K562 (cell line): Measurements from ENCODE around the gene ENOSF1. TPM values are rescaled to one million over a fixed set of nuclear protein-coding genes. Genes with fewer than 3 reads are reported as not detected.
A peak's percentile ranks its signal among the peaks of the same experiment; 100 is the strongest.

Experiments used
- ATAC-seq: fragments of 200-7000 bp; cut with Tn5 transposase; 3 replicates; pipeline ENCODE4 v1.9.1; 2020; ENCODE audit warnings: moderate library complexity
- BruUV-seq: library from RNA; stranded (reverse); fragments of 400-500 nt; replicated peaks from 2 replicates; lab custom pipeline; 2021; lab: Mats Ljungman, UMichigan
- CTCF ChIA-PET: fragments of 300-600 bp; formaldehyde crosslinking; extraction: SDS; loops from one replicate; lab custom pipeline; 2021; ENCODE audit warnings: low intra/inter-chr PET ratio; lab: Yijun Ruan, JAX
- POLR2A ChIA-PET: fragments of 300-600, 350-650 bp; sonication (Branson Sonifier 250); formaldehyde crosslinking; extraction: SDS; loops from one replicate; lab custom pipeline; 2021; ENCODE audit warnings: antibody characterized with exemption, inconsistent platforms; lab: Yijun Ruan, JAX
- DNase-seq, 4 experiments: peaks; one replicate each; pipeline versions ENCODE4 v3.0.0 to v3.0.0-alpha.2; 2011 to 2018; ENCODE audit warnings: low spot score in 3 of 4, mixed read lengths in 3 of 4; ENCODE audit errors: extremely low read depth in 1 of 4
- FAIRE-seq: peaks from 2 replicates; lab custom pipeline; 2011; peaks lifted over from hg19 to GRCh38; lab: Jason Lieb, UNC
- H2AFZ ChIP-seq: 2 replicates; pipeline ENCODE4 v1.6.0; 2011; ENCODE audit warnings: low read depth, low read length, control low read depth, inconsistent platforms
- H3K27ac ChIP-seq: fragments of 200-600 bp; 3 replicates; pipeline ENCODE4 v1.8.0; 2011; ENCODE audit warnings: low read depth, mild to moderate bottlenecking, control low read depth, inconsistent platforms, low read length, moderate library complexity, mixed read lengths; ENCODE audit errors: extremely low read depth
- H3K27me3 ChIP-seq, 2 experiments: fragments of 300-600 bp in 1 of 2; 2 replicates in 1 of 2; 3 replicates in 1 of 2; pipeline versions ENCODE4 v1.6.0 to v1.8.0; 2011; ENCODE audit warnings: inconsistent platforms in 2 of 2, low read length in 2 of 2, mild to moderate bottlenecking in 1 of 2, mixed read lengths in 1 of 2, moderate library complexity in 1 of 2; ENCODE audit not compliant: control insufficient read depth in 2 of 2, insufficient read depth in 2 of 2
- H3K36me3 ChIP-seq: fragments of 300-600 bp; 3 replicates; pipeline ENCODE4 v1.8.0; 2011; ENCODE audit warnings: mild to moderate bottlenecking, low read length, inconsistent platforms; ENCODE audit not compliant: control insufficient read depth, insufficient read depth
- H3K4me1 ChIP-seq, 2 experiments: fragments of 200-600 bp in 1 of 2; replicated peaks in 1 of 2; 2 replicates in 1 of 2; 3 replicates in 1 of 2; pipeline versions ENCODE4 v1.5.1 to v1.8.0; 2011; ENCODE audit warnings: inconsistent platforms in 2 of 2, low read length in 2 of 2, mild to moderate bottlenecking in 1 of 2, mixed read lengths in 1 of 2, moderate library complexity in 1 of 2; ENCODE audit not compliant: control insufficient read depth in 2 of 2, insufficient read depth in 2 of 2
- H3K4me2 ChIP-seq: 2 replicates; pipeline ENCODE4 v1.6.1; 2011; ENCODE audit warnings: low read length, control low read depth, inconsistent platforms, mixed read lengths; ENCODE audit not compliant: insufficient read depth
- H3K4me3 ChIP-seq: fragments of 200-600 bp; sonication (generic), shearing (Covaris generic); 2 replicates; pipeline ENCODE4 v1.5.1; 2016; ENCODE audit warnings: control low read depth, inconsistent platforms
- H3K79me2 ChIP-seq: fragments of 200-600 bp; 3 replicates; pipeline ENCODE4 v1.8.0; 2011; ENCODE audit warnings: low read length, inconsistent platforms; ENCODE audit not compliant: control insufficient read depth, insufficient read depth
- H3K9ac ChIP-seq, 2 experiments: 2 replicates each; pipeline versions ENCODE4 v1.6.0 to v1.6.1; 2011; ENCODE audit warnings: low read depth in 2 of 2, low read length in 2 of 2, control low read depth in 1 of 2, inconsistent platforms in 1 of 2, mild to moderate bottlenecking in 1 of 2, mixed read lengths in 1 of 2; ENCODE audit not compliant: insufficient read depth in 1 of 2
- H3K9me1 ChIP-seq: one replicate; pipeline ENCODE4 v1.6.0; 2011; ENCODE audit warnings: inconsistent platforms, mild to moderate bottlenecking, low read length, moderate library complexity; ENCODE audit not compliant: control insufficient read depth, insufficient read depth
- H3K9me3 ChIP-seq: replicated peaks from 2 replicates; pipeline ENCODE4 v1.5.1; 2011; ENCODE audit warnings: low read depth, low read length, inconsistent platforms; ENCODE audit not compliant: control insufficient read depth, insufficient read depth
- H4K20me1 ChIP-seq: replicated peaks from 2 replicates; pipeline ENCODE4 v1.6.1; 2011; ENCODE audit warnings: low read length, inconsistent platforms, mixed read lengths; ENCODE audit not compliant: control insufficient read depth, insufficient read depth
- CBFA2T3 ChIP-seq: fragments of 450-650 bp; IDR thresholded peaks from 2 replicates; pipeline ENCODE4 v1.6.1; 2017
- CTBP1 ChIP-seq: fragments of 450-650 bp; IDR thresholded peaks from 2 replicates; pipeline ENCODE4 v1.6.1; 2016; ENCODE audit warnings: borderline replicate concordance
- DPF2 ChIP-seq: fragments of 450-650 bp; IDR thresholded peaks from 2 replicates; pipeline ENCODE4 v1.6.1; 2016
- KDM1A ChIP-seq, 2 experiments: fragments of 450-650 bp; IDR thresholded peaks; 2 replicates each; pipeline ENCODE4 v1.6.1; 2016; ENCODE audit warnings: mild to moderate bottlenecking in 2 of 2
- KLF16 ChIP-seq: IDR thresholded peaks from 2 replicates; pipeline ENCODE4 v1.6.1; 2016; ENCODE audit warnings: antibody characterized with exemption
- MNT ChIP-seq, 2 experiments: fragments of 450-650 bp; conservative IDR thresholded peaks; 2 replicates each; pipeline ENCODE4 v1.6.1; 2017; ENCODE audit warnings: mild to moderate bottlenecking in 2 of 2, moderate library complexity in 2 of 2
- MYC ChIP-seq, 2 experiments: fragments of 250-450 bp in 1 of 2; sonication (Bioruptor Pico) in 1 of 2; IDR thresholded peaks; 2 replicates each; pipeline versions ENCODE4 v1.5.1 to v1.6.1; 2012 to 2021; ENCODE audit warnings: low read depth in 2 of 2, borderline replicate concordance in 1 of 2, improper control_type of control experiment in 1 of 2, low read length in 1 of 2, mild to moderate bottlenecking in 1 of 2, moderate library complexity in 1 of 2
- NFE2 ChIP-seq: IDR thresholded peaks from 2 replicates; pipeline ENCODE4 v1.6.1; 2014; ENCODE audit warnings: antibody characterized with exemption, low read depth
- RAD21 ChIP-seq, 2 experiments: fragments of 250-450 bp in 1 of 2; fragments of 450-650 bp in 1 of 2; sonication (Bioruptor Pico) in 1 of 2; formaldehyde crosslinking in 1 of 2; IDR thresholded peaks in 1 of 2; conservative IDR thresholded peaks in 1 of 2; 2 replicates each; pipeline versions ENCODE4 v1.4.0 to v1.8.0; 2020 to 2022; ENCODE audit warnings: mild to moderate bottlenecking in 2 of 2, moderate library complexity in 1 of 2
- TCF3 ChIP-seq: sonication (generic); formaldehyde crosslinking; IDR thresholded peaks from 2 replicates; pipeline ENCODE4 v1.4.0; 2020; ENCODE audit warnings: mild to moderate bottlenecking, missing genetic modification reagents
- VEZF1 ChIP-seq: fragments of 200-800 bp; sonication (Bioruptor generic); IDR thresholded peaks from 2 replicates; pipeline ENCODE4 v1.6.1; 2017; ENCODE audit warnings: missing genetic modification characterization, missing compliant biosample characterization
- ZNF133 ChIP-seq: fragments of 250-450 bp; sonication (Bioruptor Pico); IDR thresholded peaks from 2 replicates; pipeline ENCODE4 v1.4.0; 2020; ENCODE audit warnings: mild to moderate bottlenecking
- ZNF316 ChIP-seq: fragments of 450-650 bp; IDR thresholded peaks from 2 replicates; pipeline ENCODE4 v1.6.1; 2016
- ZNF551 ChIP-seq: fragments of 250-450 bp; sonication (Bioruptor Pico); IDR thresholded peaks from 2 replicates; pipeline ENCODE4 v1.5.0; 2021; ENCODE audit warnings: mild to moderate bottlenecking, moderate library complexity
- WGBS: fragments of 100-300 bp; shearing (Covaris generic); methylation state at CpG from one replicate; pipeline ENCODE4 v1.1.6; 2016; ENCODE audit warnings: low coverage, mixed read lengths; ENCODE audit not compliant: insufficient coverage; ENCODE audit errors: missing lambda C conversion rate; 5-methylcytosine and 5-hydroxymethylcytosine counted together
- in situ Hi-C: fragments of 300-500 bp; cut with MboI; formaldehyde crosslinking; loops from 4 replicates; pipeline ENCODE4 v1.15.0; 2018; ENCODE audit warnings: inconsistent platforms, mixed read lengths
- intact Hi-C: fragments of 100-400 bp; cut with micrococcal nuclease; formaldehyde crosslinking; loops from 2 replicates; pipeline ENCODE4 v1.14.2; 2022
- polyA plus RNA-seq, 8 experiments: library from polyadenylated mRNA; depleted of rRNA in 4 of 8; stranded (reverse) in 5 of 8; unstranded in 3 of 8; fragments of >200 nt; fragmentation: Nextera tagmentation in 2 of 8; fragmentation: Illumina TruSeq in 1 of 8; extraction: Ambion mirVana in 2 of 8; extraction: Trizol in 1 of 8; gene quantifications; 2 replicates each; pipeline versions ENCODE4 v1.2.1 to v1.2.3, GENCODE V29; 2011 to 2014; ENCODE audit warnings: inconsistent platforms in 1 of 8, missing spikeins in 1 of 8
- total RNA-seq, 7 experiments: library from RNA; depleted of rRNA in 6 of 7; stranded (reverse); fragments of >200 nt in 6 of 7; fragmentation: Illumina TruSeq in 2 of 7; extraction: Trizol in 2 of 7; gene quantifications; 2 replicates each; pipeline versions ENCODE4 v1.2.1 to v1.2.3, GENCODE V29; 2011 to 2021; ENCODE audit warnings: low replicate concordance in 1 of 7
- TF ChIP-seq, protein P1 (sequence below), 3 experiments: IDR thresholded peaks in 2 of 3; conservative IDR thresholded peaks in 1 of 3; 2 replicates each; pipeline ENCODE4 v1.5.1; 2011 to 2012; ENCODE audit warnings: low read length in 3 of 3, mild to moderate bottlenecking in 3 of 3, control low read depth in 2 of 3, improper control_type of control experiment in 1 of 3, inconsistent platforms in 1 of 3, low read depth in 1 of 3, mixed read lengths in 1 of 3, moderate library complexity in 1 of 3; ENCODE audit not compliant: insufficient read depth in 2 of 3

Gene ENOSF1
- total and polyA plus RNA-seq, 9 of the 15 experiments (the other 6 are each of a cell fraction or from before 2014, with no cell fraction given), result 15.5 to 66.4 (median 46.5) TPM

- DNase-seq (peak in 1 of 4 experiments; percentile 44), ATAC-seq (peak; percentile 83), FAIRE-seq (peak; percentile 44)
- Histone ChIP-seq H3K9me3 (peaks cover 2% of the 10 kb centered on the region; the same call in 1 of the 2 replicates), H3K27me3 (no peaks in the 10 kb centered on the region), H3K9ac (no peak overlapping the region), H3K4me1 (peaks cover 0 to 10% of the 10 kb centered on the region in 2 experiments; a peak in 4 of 5 replicates), H2AFZ (peak overlapping the region; percentile 66), H3K4me2 (peak overlapping the region; percentile 26), H3K9me1 (no peaks in the 10 kb centered on the region), H3K27ac (peak overlapping the region; percentile 25; the same call in 1 of the 3 replicates), H3K4me3 (no peak overlapping the region), H3K36me3 (no peaks in the 10 kb centered on the region), H3K79me2 (no peaks in the 10 kb centered on the region), H4K20me1 (no peaks in the 10 kb centered on the region)
- POLR2A ChIA-PET, result interaction anchor here (0.5 to 1.9 kb wide), 4 partner anchors 13 to 113 kb away, joined by 3 to 6 read pairs (median 4); partner anchors contain the start of gene TYMS
- 40% methylated on average over 6 of the region's 6 CpGs for WGBS
- intact Hi-C loops (loop anchor here (10.0 kb wide), 1 partner anchor 115 kb away; no protein-coding TSS in a partner anchor), in situ Hi-C loops (loop anchor here (5.0 kb wide), 1 partner anchor 58 kb away; no protein-coding TSS in a partner anchor)
- no TSS peak for BruUV-seq
- CTCF ChIA-PET, result interaction anchor here (0.6 kb wide), 1 partner anchor 200 kb away, joined by 3 read pairs; no protein-coding TSS in a partner anchor
- TF ChIP-seq ZNF133 (CRISPR knock-in tag), result no peak
- TF ChIP-seq KDM1A (IDR thresholded peaks at IDR 0.05), result peak; percentile 54 to 65; a peak in 3 of 4 replicates
- no peak; the same call in 1 of the 2 replicates for TF ChIP-seq VEZF1
- 0 out of 4 replicates have a peak, but pooled peaks of 1 of the 2 experiments have one; percentile 36 for TF ChIP-seq MNT (conservative IDR thresholded peaks at IDR 0.05)
- TF ChIP-seq RAD21 (CRISPR knock-in tag; conservative IDR thresholded peaks at IDR 0.05 in 1 of 2, IDR thresholded peaks at IDR 0.05 in 1 of 2), result 0 out of 4 replicates have a peak, but pooled peaks of 1 of the 2 experiments have one; percentile 16
- peak; percentile 55; the same call in 1 of the 2 replicates for TF ChIP-seq CBFA2T3
- TF ChIP-seq ZNF551 (CRISPR knock-in tag), result no peak
- peak; percentile 62 for TF ChIP-seq ZNF316
- TF ChIP-seq, protein P1, sequence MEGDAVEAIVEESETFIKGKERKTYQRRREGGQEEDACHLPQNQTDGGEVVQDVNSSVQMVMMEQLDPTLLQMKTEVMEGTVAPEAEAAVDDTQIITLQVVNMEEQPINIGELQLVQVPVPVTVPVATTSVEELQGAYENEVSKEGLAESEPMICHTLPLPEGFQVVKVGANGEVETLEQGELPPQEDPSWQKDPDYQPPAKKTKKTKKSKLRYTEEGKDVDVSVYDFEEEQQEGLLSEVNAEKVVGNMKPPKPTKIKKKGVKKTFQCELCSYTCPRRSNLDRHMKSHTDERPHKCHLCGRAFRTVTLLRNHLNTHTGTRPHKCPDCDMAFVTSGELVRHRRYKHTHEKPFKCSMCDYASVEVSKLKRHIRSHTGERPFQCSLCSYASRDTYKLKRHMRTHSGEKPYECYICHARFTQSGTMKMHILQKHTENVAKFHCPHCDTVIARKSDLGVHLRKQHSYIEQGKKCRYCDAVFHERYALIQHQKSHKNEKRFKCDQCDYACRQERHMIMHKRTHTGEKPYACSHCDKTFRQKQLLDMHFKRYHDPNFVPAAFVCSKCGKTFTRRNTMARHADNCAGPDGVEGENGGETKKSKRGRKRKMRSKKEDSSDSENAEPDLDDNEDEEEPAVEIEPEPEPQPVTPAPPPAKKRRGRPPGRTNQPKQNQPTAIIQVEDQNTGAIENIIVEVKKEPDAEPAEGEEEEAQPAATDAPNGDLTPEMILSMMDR (IDR thresholded peaks at IDR 0.05 in 2 of 3, conservative IDR thresholded peaks at IDR 0.05 in 1 of 3; ENCODE audit: insufficient read depth in 2 of 3, low read depth in 1 of 3, low read length in 3 of 3), result peak; percentile 24 to 49 (median 37); a peak in 4 of 6 replicates
- 0 out of 2 replicates have a peak, but pooled peaks have one; percentile 21 for TF ChIP-seq MYC (IDR thresholded peaks at IDR 0.05; ENCODE audit: low read depth, low read length)
- no peak for TF ChIP-seq MYC (CRISPR knock-in tag; IDR thresholded peaks at IDR 0.05; ENCODE audit: borderline replicate concordance, low read depth)
- TF ChIP-seq TCF3 (CRISPR knock-in tag), result 0 out of 2 replicates have a peak, but pooled peaks have one; percentile 4
- 0 out of 2 replicates have a peak, but pooled peaks have one; percentile 21 for TF ChIP-seq CTBP1
- TF ChIP-seq DPF2, result peak; percentile 36
- no peak for TF ChIP-seq KLF16
- TF ChIP-seq NFE2, result peak; percentile 74
Observed at GRCh38 chr18:629269-630150, 82.9 kb downstream of the ENOSF1 start.
